Measurements from ENCODE around the gene WNT5A.

Gene WNT5A

DNA sequence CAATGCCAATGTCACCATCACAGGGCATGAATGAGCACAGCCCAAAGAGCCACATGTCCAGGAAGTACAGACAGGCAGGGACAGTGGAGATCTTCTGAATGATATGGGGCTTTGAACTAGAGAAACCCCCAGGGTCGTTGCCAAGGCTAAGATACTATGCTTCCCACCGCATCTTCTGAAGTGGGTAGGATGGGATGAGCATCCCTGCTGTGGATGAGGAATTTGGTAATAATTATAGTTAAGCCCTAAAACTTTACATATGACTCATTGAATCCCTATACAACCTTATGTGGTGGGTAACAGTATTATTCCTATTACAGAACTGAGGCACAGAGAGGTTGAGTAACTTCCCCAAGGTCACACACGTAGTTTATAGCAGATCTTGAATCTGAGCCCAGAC is 44.2 kb downstream of the WNT5A start:
- DNase-seq = no peak

- DNase-seq = no peak
Measured at GRCh38 chr3:55441499-55441898, 45.6 kb downstream of the WNT5A start.

GRCh38 chr3:55440104-55440708 is 46.9 kb downstream of the WNT5A start:
- no peak for DNase-seq

DNA sequence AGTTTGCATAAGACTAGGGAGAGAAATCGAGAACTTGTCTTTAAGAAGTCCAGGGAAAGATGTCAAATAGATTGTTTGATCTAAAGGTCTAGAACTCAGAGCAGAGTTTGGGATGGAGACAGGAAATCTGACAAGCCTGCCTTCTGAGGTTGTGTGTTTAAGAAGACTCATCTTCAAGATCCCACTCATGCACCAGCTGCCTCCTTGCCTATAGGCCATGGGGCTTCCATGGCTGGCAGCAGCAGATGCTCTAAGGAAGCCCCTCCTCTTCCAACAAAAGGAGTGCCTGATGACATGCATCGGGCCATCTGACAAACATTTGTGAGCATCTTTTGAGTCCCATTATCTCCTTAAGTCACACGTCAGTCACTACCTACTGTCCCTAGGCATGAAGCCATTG is 47.4 kb downstream of the WNT5A start:
- no peak for DNase-seq

DNA sequence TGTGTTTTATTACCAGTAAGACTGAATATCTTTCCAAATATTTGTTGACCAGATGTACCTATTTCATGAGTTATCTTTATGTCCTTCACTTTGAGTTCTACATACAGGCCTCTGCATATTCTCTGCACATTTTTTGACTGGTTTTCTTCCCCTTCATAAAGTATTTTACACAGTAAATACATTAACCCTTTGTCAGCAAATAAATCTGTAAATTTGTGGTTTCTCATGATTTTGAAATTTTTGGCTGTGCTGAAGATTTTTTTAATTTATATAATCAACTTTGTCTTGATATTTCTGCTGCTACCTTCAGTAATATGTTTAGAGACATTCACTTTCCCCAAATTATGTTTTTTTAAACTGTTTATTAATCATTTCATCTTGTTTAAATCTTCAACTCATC is 50.5 kb downstream of the WNT5A start:
- DNase-seq = no peak

DNA sequence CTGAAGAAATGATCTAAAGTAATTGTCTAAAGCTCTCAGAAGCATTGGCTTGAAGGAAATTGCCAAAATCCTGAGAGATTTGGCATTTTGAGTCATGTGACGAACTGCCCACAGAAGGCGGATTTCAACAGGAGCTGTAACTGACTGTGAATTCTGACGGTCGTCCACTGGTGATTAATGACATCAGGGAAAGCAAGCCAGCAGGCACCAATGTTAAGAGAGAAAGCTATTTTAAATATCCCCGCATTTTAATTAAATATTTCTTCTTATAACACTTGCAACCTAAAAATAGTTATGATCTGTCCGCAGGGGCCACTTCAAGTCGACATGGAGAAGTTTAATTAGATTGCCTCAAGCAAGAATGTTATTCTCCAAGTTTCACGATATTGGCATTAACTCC is 51.6 kb downstream of the WNT5A start:
- DNase-seq = no peak

DNA sequence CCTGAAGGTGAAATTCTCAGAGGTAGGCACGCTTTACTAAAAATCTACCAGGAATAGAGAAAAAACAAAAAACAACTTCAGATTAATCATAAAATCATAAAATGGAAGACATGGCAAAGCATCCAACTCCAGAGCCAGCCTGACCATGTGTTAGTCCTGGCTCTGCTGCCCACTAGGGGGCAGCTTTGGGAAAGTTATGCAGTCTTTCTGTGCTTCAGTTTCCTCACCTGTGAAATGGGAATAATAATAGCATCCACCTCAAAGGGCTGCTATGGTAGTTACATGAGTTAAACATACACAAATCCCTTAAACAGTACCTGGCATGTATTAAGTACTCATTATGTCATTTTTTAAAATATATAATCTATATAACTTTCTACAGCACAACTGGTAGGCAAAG is 52.3 kb downstream of the WNT5A start:
- DNase-seq = no peak

DNA sequence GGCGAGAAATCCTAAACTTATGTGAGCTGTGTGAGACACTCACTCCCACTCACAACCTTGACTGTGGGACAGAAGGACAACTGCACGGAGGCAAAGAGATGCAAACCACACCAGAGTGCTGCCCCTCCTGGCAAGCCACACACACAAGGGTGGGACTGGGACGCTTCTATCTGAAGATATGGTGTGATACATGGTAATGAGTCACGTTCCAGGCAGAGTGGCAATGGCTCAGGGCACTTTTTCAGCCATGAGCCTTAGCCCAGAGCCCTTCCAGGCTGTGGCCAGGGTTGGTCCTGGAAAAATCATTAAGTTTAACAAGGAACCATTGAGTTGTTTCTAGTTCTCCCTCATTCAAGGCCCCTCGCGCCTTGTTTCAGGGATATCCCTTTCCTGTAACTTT is 56.1 kb downstream of the WNT5A start:
- no peak for DNase-seq

DNA sequence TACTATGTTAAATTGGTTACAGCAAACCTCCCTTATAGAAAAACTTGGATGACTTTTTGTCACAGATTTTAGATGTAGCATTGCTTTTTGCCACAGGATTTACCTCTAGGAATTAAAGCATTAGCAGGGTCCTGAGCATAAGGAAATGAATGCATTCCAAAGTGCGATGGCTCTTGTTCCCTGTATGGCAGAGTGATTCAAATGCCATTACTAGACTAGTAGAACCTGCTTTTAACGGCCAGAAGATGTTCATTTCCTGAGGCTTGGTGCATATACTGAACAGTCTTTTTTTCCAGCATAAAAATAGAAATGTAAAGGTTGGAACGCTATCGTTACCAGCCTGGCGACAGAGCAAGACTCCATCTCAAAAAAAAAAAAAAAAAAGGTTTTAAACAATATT is 59.4 kb downstream of the WNT5A start:
- DNase-seq = no peak

- no peak for DNase-seq
Measured at GRCh38 chr3:55426486-55426885, 60.6 kb downstream of the WNT5A start.

DNA sequence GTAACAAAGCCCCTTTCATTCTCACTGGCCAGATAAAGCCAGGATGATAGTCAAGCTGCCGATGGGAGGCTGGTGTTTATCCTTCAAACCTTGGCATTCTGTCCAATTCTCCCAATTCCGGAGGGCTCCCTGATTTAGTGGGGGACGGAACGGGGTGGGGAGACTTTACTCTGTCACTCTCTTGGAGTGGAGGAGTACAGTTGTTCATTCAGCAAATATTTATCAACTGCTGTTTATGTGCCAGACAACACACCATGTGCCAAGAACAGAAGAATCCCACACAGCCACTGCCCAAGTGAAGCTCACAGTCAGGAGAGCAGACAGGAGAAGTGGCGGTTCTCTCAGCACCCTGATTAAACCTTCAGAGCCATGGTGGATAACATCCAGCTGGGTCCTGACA is 63.3 kb downstream of the WNT5A start:
- DNase-seq = no peak

- DNase-seq = no peak
Measured at GRCh38 chr3:55417211-55417610, 69.9 kb downstream of the WNT5A start.

- no peak for DNase-seq
Measured at GRCh38 chr3:55416331-55416821, 70.7 kb downstream of the WNT5A start.
